ENCODE measurements around the gene ZNF627.
"Not testable (repeated sequence)": the region's sequence is repeated elsewhere in the genome, so short reads cannot be mapped to it uniquely, and the experiment has no call there.

Gene ZNF627

GRCh38 chr19:11566164-11566563 lies 31.1 kb upstream of the ZNF627 start:
- DNase-seq (ENCODE audit: extremely low read depth, low read depth) = no peak
- TF ChIP-seq CTCF (IDR thresholded peaks at IDR 0.05; ENCODE audit: low read depth, low read length) = no peak

GRCh38 chr19:11570039-11570462 lies 27.2 kb upstream of the ZNF627 start:
- DNase-seq (ENCODE audit: extremely low read depth, low read depth) = no peak
- TF ChIP-seq CTCF (IDR thresholded peaks at IDR 0.05; ENCODE audit: low read depth, low read length) = no peak

- not testable (repeated sequence) for DNase-seq (ENCODE audit: extremely low read depth, low read depth)
These were observed 23.9 kb upstream of the ZNF627 start for GRCh38 chr19:11573354-11573753.

GRCh38 chr19:11573763-11574162 lies 23.5 kb upstream of the ZNF627 start:
- DNase-seq (ENCODE audit: extremely low read depth, low read depth) = not testable (repeated sequence)

- DNase-seq (ENCODE audit: extremely low read depth, low read depth) = no peak
- no peak for TF ChIP-seq CTCF (IDR thresholded peaks at IDR 0.05; ENCODE audit: low read depth, low read length)
These were observed 22.6 kb upstream of the ZNF627 start for GRCh38 chr19:11574689-11575088.

- DNase-seq (ENCODE audit: extremely low read depth, low read depth) = no peak
- no peak for TF ChIP-seq CTCF (IDR thresholded peaks at IDR 0.05; ENCODE audit: low read depth, low read length)
These were observed 21.1 kb upstream of the ZNF627 start for GRCh38 chr19:11576227-11576626.

GRCh38 chr19:11577451-11578257 lies 19.6 kb upstream of the ZNF627 start, which contains the start of gene ACP5:
ACP5 (minus strand) TSS chr19:11577645; CDS start chr19:11577317, 328 bp downstream.
- TF ChIP-seq CTCF (IDR thresholded peaks at IDR 0.05; ENCODE audit: low read depth, low read length) = no peak
- DNase-seq (ENCODE audit: extremely low read depth, low read depth) = no peak

GRCh38 chr19:11578258-11579142 lies 18.8 kb upstream of the ZNF627 start:
- no peak for DNase-seq (ENCODE audit: extremely low read depth, low read depth)
- TF ChIP-seq CTCF (IDR thresholded peaks at IDR 0.05; ENCODE audit: low read depth, low read length) = no peak
